Stimulated activated naive CD4-positive, alpha-beta T cell (primary cell): ENCODE data around the gene QPRT.
"Not testable (repeated sequence)": the region's sequence is repeated elsewhere in the genome, so short reads cannot be mapped to it uniquely, and the experiment has no call there.

Experiments
- DNase-seq, 6 experiments: peaks; one replicate each; lab custom pipeline; 2025; lab: John Stamatoyannopoulos, UW

The QPRT gene

GRCh38 chr16:29717113-29717512 is 38.1 kb downstream of the QPRT start:
- no peak for DNase-seq

GRCh38 chr16:29719063-29719462 is 40.1 kb downstream of the QPRT start:
- DNase-seq: no peak

DNA sequence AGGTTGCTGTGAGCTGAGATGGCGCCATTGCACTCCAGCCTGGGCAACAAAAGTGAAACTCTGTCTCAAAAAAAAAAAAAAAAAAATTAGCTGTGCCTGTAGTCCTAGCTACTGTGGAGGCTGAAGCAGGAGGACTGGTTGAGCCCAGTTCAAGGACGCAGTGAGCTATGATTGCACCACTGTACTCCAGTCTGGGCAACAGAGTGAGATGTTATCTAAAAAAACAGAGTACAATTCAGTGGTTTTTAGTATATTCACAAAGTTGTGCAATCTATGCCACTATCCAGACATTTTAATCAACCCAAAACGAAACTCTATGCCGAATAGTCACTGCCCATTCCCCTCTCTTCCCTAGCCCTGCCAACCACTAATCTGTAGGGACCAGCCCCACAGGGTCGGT is 41.7 kb downstream of the QPRT start:
- no peak for DNase-seq

DNA sequence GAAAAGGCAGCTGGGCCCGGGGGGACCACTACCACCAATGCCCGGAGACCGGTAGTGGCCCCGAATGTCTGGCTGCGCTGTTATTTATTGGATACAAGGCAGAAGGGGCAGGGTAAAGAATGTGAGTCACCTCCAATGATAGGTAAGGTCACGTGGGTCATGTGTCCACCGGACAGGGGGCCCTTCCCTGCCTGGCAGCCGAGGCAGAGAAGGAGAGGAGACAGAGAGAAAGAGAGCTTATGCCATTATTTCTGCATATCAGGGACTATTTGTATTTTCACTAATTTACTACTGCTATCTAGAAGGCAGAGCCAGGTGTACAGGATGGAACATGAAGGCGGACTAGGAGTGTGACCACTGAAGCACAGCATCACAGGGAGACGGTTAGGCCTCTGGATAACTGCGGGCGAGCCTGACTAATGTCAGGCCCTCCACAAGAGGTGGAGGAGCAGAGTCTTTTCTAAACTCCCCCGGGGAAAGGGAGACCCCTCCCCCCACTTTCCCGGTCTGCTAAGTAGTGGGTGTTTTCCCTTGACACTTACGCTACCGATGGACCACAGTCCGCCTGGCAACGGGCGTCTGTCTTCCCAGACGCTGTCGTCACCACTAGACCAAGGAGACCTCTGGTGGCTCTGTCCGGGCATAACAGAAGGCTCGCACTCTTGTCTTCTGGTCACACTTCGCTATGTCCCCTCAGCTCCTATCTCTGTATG is 42.3 kb downstream of the QPRT start:
- peak in 5 of 6 experiments; percentile 4 to 30 (median 15) for DNase-seq

DNA sequence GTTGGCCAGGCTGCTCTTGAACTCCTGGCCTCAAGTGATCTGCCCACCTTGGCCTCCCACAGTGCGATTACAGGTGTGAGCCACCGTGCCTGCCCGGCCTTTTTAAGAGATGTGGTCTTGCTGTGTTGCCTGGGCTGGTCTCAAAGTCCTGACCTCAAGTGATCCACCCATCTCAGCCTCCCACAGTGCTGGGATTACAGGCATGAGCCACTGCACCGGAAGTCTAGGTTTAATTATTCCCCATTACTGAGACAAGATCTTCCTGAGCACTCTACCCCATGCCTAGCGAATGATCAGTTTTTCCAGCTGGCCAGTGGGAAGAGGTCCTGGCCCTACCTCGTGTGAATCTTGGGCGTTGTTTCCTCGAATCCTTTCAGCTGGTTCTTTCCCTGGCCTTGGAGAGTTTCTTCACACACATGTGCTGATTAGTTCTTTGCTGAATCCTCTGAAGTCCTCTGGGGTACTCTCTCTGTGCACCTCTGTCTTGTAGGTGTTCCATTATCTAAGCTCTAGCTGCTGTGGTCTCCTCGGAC is 47.9 kb downstream of the QPRT start:
- no peak for DNase-seq

- DNase-seq: no peak
These were observed 48.5 kb downstream of the QPRT start for GRCh38 chr16:29727452-29727851.

GRCh38 chr16:29729116-29729521 is 50.1 kb downstream of the QPRT start:
- DNase-seq: no peak

DNA sequence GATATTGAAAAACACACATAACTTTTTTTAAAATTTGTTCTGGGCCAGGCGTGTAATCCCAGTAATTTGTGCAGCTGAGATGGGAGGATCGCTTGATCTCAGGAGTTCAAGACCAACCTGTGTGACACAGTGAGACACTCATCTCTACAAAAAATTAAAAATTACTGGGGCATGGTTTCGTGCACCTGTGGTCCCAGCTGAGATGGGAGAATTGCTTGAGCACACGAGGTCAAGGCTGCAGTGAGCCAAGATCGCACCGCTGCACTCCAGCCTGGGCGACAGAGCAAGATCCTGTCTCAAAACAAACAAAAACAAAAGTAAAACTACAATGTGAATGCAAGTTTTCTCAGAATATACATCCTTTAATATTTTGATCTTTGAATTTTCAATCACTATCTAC is 51.7 kb downstream of the QPRT start:
- no peak for DNase-seq

DNA sequence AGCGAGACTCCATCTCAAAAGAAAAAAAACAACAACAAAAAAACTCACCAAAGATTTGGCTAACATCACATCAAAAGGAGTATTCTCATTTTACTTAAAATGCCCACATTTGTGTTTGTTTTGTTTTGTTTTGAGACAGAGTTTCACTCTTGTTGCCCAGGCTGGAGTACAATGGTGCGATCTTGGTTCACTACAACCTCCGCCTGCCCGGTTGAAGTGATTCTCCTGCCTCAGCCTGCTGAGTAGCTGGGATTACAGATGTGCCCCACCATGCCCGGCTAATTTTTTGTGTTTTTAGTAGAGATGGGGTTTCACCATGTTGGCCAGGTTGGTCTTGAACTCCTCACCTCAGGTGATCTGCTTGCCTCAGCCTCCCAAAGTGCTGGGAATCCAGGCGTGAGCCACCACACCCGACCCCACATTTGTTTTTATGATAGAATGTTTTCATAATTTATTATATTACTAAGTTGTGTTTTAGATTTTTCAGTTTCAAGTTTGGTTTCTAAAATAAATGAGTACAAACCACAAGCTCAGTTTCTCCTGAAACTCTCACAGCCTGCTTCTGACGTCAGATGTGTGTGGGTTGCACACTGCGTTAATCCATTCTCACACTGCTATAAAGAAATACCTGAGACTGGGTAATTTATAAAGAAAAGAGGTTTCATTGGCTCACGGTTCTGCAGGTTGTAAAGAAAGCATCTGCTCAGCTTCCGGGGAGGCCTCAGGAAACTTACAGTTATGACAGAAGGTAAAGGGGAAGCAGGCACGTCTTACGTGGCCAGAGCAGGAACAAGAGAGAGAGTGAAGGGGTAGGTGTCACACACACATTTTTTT is 53.0 kb downstream of the QPRT start:
- DNase-seq: not testable (repeated sequence)

- no peak for DNase-seq
These were observed 55.8 kb downstream of the QPRT start for GRCh38 chr16:29734786-29735185.

DNA sequence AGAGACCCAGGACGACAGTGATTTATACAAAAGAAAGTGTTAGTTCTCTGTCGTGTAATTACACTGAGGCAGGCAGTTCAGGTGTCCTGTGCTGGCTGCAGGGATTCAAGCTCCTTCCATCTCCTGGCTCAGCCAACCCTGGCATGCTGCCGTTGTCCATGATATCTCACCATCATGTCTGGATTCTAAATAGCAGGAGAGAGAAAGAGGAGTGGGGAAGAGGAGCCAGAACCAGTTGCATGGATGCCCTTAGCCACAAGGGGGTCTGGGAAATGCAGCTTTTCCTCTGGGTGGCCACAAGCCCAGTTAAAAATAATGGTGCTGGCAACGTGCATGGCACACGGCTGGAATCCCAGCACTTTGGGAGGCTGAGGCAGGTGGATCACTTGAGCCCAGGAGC is 57.1 kb downstream of the QPRT start:
- DNase-seq: no peak

DNA sequence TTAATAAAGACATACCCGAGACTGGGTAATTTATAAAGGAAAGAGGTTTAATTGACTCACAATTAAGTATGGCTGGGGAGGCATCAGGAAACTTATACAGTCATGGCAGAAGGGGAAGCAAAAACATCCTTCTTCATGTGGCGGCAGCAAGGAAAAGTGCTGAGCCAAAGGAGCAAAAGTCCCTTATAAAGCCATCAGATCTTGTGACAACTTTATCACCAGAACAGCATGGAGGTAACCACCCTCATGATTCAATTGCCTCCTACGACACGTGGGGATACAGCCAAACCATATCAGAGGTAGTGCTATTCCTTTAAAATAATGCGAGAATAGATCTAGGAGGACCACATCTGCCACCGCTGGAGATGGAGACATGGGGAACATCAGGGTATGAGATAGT is 57.8 kb downstream of the QPRT start:
- no peak for DNase-seq

- DNase-seq: no peak
These were observed 58.7 kb downstream of the QPRT start for GRCh38 chr16:29737713-29738112.

- DNase-seq: peak; percentile 25 to 82 (median 70)
These were observed 59.5 kb downstream of the QPRT start for GRCh38 chr16:29738514-29738913.

DNA sequence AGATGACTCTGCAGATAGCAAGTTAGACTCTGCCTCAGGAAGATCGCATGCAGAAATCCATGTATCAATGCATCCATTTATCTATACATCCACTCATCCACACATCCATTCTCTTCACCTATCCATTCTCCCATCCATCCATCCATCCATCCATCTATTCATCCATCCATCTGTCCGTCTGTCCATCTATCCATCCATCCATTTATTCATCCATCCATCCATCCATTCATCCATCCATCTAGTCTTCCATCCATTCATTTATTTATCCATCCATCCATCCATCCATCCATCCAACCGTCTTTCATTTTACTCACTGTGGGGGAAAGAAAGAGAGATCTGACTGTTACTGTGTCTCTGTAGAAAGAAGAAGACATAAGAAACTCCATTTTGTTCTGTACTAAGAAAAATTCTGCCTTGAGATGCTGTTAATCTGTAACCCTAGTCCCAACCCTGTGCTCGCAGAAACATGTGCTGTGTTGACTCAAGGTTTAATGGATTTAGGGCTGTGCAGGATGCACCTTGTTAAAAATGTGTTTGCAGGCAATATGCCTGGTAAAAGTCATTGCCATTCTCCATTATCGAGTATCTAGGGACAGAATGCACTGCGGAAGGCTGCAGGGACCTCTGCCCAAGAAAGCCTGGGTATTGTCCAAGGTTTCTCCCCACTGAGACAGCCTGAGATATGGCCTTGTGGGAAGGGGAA is 61.1 kb downstream of the QPRT start:
- not testable (repeated sequence) for DNase-seq

DNA sequence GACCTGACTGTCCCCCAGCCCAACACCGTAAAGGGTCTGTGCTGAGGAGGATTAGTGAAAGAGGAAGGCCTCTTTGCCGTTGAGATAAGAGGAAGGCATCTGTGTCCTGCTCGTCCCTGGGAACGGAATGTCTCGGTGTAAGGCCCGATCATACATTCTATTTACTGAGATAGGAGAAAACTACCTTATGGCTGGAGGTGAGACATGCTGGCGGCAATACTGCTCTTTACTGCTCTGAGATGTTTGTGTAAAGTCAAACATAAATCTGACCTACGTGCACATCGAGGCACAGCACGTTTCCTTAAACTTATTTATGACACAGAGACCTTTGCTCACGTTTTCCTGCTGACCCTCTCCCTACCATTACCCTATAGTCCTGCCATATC is 61.6 kb downstream of the QPRT start:
- not testable (repeated sequence) for DNase-seq

GRCh38 chr16:29742683-29743275 is 63.8 kb downstream of the QPRT start:
- DNase-seq: peak in 2 of 6 experiments; percentile 14 to 21

DNA sequence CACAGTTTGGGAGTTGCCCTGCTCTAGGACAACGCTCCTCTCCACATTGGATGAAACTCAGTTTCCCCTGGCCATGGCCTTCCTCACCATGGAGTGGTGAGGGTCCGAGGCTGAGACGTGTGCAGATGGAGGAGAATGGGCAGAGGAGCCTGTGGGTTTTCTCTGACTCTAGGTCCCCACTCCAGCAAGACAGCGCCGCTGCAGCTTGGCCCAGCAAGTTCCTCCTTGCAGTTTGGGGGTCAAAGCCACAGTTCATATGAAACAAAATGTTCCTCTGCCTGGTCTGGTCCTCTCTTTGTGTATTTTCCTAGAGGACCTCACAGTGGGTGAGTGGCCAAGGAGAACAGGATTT is 64.5 kb downstream of the QPRT start:
- DNase-seq: peak in 1 of 6 experiments; percentile 46

DNA sequence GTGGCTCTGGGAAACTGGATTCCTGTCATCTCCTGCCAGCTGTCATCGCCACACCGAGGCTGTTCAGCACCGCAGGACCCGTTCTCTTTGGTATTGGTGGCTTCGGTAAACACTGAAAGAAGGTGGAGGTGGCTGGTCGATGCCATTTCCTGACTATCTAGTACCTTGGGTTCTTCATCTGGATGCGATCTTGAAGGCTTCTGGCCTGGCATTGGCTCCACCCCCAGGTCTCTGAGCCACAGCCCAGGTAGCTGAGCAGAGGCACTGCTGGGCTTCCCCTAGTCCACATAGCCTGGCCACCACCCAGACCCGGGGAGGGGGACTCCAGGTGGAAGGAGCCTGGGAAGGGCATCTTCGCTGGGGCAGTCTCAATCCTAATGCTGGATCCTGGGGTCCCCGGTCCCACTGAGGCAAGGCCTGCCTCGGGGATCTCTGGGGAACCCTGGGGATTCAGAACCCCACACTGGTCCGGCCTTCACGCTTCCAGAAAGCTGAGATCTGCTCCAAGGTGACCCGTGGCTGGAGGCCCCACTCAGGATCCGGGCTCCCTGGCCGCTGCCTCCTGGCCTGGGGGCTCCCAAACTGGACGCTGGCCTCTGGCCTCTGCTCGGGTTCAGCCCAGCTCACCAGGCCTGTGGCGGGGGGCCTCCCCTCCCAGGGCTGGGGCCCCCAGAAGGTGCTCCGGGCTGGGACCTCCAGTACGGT is 65.0 kb downstream of the QPRT start:
- peak; percentile 30 to 50 (median 48) for DNase-seq

DNA sequence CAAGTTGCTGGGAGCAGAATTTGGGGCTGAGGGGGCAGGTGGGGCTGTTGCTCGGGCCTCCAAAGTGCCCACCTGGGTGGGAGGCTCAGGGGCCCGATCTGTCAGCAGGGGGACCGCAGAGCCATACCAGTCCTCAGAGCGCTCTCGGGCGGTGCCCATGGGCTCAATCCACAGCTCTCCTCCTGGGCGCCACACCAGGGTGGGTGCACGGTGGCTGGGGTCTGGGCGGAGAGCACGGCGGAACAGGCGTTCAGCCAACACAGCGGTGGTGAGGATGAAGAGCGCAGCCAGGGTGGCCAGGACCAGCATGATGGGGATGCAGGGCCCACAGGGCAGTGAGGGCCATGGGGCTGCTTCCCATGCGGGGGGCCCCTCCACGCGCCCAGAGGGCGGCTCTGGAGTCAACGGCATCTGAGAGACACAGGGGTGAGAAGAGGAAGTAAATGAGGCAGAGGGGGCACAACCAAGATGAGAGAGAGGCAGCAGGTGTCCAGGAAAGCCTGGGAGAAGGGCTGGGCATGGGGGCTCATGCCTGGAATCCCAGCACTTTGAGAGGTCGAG is 65.6 kb downstream of the QPRT start:
- peak in 3 of 6 experiments; percentile 40 to 50 (median 41) for DNase-seq
